Brain pericyte (primary cell): Measurements from ENCODE around the gene TACR1.

ENCODE experiments used
- DNase-seq: peaks from one replicate; pipeline ENCODE4 v3.0.0-alpha.2; 2012; ENCODE audit warnings: low read depth, low spot score

The TACR1 gene

DNA sequence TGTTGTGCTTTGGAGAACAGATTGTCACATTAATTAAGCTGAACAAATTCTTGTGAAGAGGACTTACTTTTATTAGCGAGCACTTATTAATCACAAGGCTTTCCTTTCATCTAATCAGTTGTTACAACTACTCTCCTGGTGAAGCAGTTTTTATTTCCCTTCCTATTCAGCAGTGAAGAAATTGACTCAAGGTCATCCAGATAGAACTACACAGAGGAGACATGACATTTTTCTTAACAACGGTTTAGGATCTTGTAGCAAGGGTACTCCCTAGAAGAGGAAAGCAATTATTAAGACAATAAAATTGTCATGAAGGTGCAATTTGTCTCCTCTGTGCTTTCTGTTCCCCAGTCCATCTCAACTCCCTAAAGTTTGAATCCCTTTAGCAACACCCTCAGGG is 179.5 kb downstream of the TACR1 start:
- DNase-seq = no peak

DNA sequence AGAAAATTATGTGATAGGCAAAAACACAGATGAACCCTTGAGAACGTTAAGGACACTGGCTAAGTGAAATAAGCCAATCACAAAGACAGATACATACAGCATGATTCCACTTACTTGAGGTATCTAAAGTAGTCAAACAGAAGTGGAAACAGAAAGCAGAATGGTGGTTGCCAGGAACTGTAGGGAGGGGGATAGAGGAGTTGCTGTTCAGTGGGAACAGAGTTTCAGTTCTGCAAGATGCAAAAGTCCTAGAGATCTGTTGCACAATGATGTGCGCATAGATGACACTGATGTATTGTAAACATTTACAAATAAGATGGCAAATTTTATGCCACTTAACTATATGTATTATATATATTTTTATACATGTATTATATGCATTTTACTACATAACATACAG is 181.2 kb downstream of the TACR1 start:
- DNase-seq = no peak

DNA sequence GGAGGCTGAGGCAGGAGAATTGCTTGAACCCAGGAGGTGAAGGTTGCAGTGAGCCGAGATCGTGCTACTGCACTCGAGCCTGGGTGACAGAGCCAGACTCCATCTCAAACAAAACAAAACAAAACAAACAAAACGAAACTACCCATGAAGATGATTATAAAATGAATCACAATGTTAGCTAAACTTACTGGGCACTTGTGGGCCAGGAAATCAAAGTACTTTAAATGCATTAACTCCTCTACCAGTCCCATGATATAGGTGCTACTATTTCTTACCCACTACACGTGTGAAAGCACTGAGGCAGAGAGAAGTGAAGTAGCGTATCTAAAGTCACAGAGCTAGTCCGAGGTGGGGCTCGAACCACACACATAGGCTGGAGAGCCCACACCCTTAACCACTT is 187.2 kb downstream of the TACR1 start:
- DNase-seq = no peak

DNA sequence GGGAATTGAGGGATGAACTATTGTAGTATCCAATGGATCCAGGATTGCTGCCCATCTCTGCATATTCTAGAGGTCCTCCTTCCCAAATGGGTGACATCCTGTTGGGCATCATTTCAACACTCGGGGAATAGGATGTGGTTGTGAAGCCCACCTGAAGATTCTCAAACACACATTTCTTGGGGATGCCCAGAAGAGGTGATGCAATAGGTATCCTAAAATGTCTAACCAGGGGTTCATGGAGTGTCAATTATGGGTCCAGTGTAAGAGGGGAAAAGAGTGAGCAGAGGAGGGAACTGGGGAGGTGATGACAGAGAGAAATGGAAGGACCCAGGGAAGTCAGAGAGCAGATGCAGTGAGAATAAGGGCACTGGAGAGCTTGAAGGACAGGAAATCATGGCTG is 188.7 kb downstream of the TACR1 start:
- DNase-seq = no peak

DNA sequence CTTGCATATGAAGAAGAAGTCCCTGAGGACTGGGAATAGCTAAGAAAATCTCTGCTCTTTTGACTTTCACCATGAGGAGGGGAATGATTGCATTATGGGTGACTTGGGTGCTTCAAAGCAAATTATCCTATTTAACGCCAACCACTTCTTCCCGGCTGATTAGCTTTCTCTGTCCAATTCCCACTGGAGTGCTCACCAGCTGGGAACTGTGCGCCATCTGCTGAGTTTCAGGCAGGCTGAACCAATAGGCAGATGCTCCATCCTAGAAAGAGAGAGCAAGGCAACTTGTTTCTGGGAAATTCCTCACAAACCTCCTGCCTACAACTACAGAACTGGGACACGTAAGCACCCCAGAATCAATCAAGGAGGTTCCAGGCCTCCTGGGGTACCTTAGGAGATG is 191.5 kb downstream of the TACR1 start:
- no peak for DNase-seq

DNA sequence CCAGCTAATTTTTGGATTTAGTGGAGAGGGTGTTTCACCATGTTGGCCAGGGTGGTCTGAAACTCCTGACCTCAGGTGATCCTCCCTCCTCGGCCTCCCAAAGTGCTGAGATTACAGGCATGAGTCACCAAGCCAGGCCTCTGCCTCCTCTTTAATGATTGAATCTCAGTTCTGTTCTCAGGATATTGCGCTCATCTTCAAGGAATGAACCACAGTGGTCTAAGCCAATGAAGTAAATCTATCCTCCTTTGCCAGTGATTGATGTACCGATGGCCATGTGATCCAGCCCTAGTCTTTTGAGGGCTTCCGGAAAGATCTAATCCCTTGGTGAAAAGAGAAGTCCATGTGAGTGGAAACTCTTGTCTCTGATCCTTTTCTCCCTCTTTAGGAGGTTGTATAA is 192.3 kb downstream of the TACR1 start:
- no peak for DNase-seq

DNA sequence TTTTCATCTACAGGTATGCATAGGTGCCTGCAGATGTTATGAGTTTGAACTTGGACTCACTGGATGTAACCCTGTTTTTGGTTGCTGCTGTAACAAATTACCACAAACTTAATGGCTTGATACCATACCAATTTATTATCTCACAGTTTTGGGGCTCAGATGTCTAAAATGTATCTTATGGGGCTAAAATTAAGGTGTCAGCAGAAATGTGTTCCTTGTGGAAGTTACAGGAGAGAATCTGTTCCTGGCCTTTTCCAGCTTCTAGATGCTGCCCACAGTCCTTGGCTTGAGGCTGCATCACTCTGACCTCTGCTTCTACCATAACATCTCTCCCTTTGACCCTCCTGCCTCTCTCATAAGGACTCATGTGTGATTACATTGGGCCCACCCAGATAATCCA is 193.3 kb downstream of the TACR1 start:
- no peak for DNase-seq

DNA sequence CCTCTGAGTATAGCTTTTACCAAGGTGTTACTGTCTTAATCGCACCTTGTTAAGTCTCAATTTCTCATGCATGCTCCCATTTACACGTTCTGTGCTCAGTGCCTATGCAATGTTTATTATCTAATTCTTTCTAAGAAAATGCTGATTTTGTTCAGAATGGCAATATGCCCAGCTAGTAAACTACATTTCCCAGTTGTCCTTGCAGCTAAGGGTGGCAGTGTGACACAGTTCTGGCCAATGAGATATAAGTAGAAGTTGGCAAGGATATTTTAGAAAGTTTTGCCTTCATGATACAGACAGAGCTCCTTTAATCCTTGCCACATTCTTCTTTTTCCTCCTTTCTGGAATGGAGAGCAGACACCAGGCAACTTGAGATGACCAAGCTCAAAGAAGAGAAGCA is 195.5 kb downstream of the TACR1 start:
- DNase-seq = no peak

DNA sequence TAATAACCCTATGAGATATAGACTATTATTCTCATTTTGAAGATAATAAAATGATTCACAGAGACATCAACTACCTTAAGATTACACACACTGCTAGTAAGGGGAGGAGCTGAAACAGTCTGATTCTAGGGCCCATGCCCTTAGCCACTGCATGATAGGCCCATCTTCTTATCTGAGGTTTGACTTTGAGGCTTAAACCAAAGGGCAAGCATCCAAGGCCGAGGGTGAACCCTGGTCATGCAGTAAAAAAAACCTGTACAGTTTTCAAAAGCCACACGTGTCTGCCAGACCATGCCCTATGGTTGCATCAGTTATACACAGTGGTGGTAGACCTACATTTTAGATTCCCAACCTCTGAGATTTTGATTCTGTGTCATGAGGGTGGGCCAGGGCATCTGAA is 196.0 kb downstream of the TACR1 start:
- no peak for DNase-seq

DNA sequence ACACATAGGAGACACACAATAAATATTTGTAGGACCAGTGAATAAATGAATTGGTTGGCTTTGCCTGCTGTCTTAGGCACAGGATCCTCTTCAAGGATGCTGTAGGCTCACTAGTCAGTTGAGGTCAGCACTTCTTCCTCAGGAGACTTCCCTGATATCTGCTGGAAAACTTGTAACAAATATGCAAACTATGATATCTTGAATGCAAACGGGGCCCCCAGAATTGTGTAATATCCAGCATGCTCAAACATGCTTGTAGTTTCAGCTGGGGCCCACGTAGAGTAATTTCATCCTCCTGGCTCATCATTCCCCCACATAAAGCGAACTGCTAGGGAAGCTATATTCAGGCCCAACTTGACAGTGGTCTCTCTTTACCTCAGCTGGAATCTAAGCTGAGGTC is 197.3 kb downstream of the TACR1 start:
- DNase-seq = no peak

DNA sequence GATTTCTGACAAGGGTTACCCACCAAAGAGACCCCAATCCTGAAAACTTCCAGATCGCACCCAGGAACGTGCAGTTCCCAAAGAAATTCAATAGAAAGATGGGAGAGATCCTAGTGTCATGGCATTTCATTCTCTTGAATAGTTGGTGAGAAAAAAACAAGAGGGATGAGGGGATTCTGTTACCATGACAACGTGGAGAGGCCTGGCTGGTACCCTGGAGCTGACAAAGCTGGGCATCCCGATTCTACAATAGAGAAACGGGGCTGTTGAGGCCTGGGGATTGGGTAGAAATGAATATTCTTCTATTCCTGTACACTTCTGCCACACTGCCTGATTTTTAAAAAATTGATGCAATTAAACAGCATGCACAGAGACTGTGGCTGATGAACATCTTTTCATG is 199.9 kb downstream of the TACR1 start:
- no peak for DNase-seq
